ENCODE measurements around the gene CDC42BPB.

The CDC42BPB gene

GRCh38 chr14:102893452-102893851 is 163.9 kb downstream of the CDC42BPB start:
- Histone ChIP-seq H4K20me1 (ENCODE audit: insufficient read depth, low read length) (no peaks in the 10 kb centered on the region), H3K4me2 (ENCODE audit: insufficient read depth, low read length) (no peak overlapping the region), H3K9me3 (ENCODE audit: insufficient read depth, low read length, severe bottlenecking) (no peaks in the 10 kb centered on the region), H3K36me3 (ENCODE audit: insufficient read depth, low read length) (peaks cover 68% of the 10 kb centered on the region), H3K9ac (ENCODE audit: low read depth, low read length) (no peak overlapping the region), H2AFZ (ENCODE audit: low read depth, low read length) (no peak overlapping the region), H3K27me3 (ENCODE audit: insufficient read depth, low read length, poor library complexity) (no peaks in the 10 kb centered on the region), H3K4me1 (ENCODE audit: insufficient read depth, low read length) (no peaks in the 10 kb centered on the region), H3K27ac (ENCODE audit: low read length) (no peak overlapping the region), H3K79me2 (ENCODE audit: insufficient read depth, low read length) (no peaks in the 10 kb centered on the region), H3K4me3 (ENCODE audit: low read depth in 1 of 2, low read length in 2 of 2) (no peak overlapping the region)
- TF ChIP-seq EZH2 (IDR thresholded peaks at IDR 0.05; ENCODE audit: borderline replicate concordance, low read depth, low read length, severe bottlenecking) = no peak
- no peak for TF ChIP-seq CTCF (IDR thresholded peaks at IDR 0.05; ENCODE audit: borderline replicate concordance, extremely low read depth, low read length, poor library complexity, severe bottlenecking)
- ATAC-seq (ENCODE audit: insufficient read depth, low read depth) (no peak), DNase-seq (no peak)

GRCh38 chr14:102892651-102893050 is 164.7 kb downstream of the CDC42BPB start:
- ATAC-seq (ENCODE audit: insufficient read depth, low read depth) (no peak), DNase-seq (no peak)
- H4K20me1 ChIP-seq (ENCODE audit: insufficient read depth, low read length) = no peaks in the 10 kb centered on the region
- H3K4me1 ChIP-seq (ENCODE audit: insufficient read depth, low read length) = no peaks in the 10 kb centered on the region
- no peaks in the 10 kb centered on the region for H3K79me2 ChIP-seq (ENCODE audit: insufficient read depth, low read length)
- no peak overlapping the region for H3K4me3 ChIP-seq (ENCODE audit: low read depth in 1 of 2, low read length in 2 of 2)
- H3K27me3 ChIP-seq (ENCODE audit: insufficient read depth, low read length, poor library complexity) = no peaks in the 10 kb centered on the region
- H2AFZ ChIP-seq (ENCODE audit: low read depth, low read length) = no peak overlapping the region
- peaks cover 71% of the 10 kb centered on the region for H3K36me3 ChIP-seq (ENCODE audit: insufficient read depth, low read length)
- H3K9me3 ChIP-seq (ENCODE audit: insufficient read depth, low read length, severe bottlenecking) = no peaks in the 10 kb centered on the region
- H3K4me2 ChIP-seq (ENCODE audit: insufficient read depth, low read length) = no peak overlapping the region
- no peak overlapping the region for H3K9ac ChIP-seq (ENCODE audit: low read depth, low read length)
- TF ChIP-seq CTCF (IDR thresholded peaks at IDR 0.05; ENCODE audit: borderline replicate concordance, extremely low read depth, low read length, poor library complexity, severe bottlenecking) = no peak
- no peak for TF ChIP-seq EZH2 (IDR thresholded peaks at IDR 0.05; ENCODE audit: borderline replicate concordance, low read depth, low read length, severe bottlenecking)
- no peak overlapping the region for H3K27ac ChIP-seq (ENCODE audit: low read length)

- Histone ChIP-seq H3K36me3 (ENCODE audit: insufficient read depth, low read length) (peaks cover 69% of the 10 kb centered on the region), H3K4me2 (ENCODE audit: insufficient read depth, low read length) (no peak overlapping the region), H4K20me1 (ENCODE audit: insufficient read depth, low read length) (no peaks in the 10 kb centered on the region), H2AFZ (ENCODE audit: low read depth, low read length) (no peak overlapping the region), H3K9ac (ENCODE audit: low read depth, low read length) (no peak overlapping the region), H3K79me2 (ENCODE audit: insufficient read depth, low read length) (no peaks in the 10 kb centered on the region), H3K27ac (ENCODE audit: low read length) (no peak overlapping the region), H3K9me3 (ENCODE audit: insufficient read depth, low read length, severe bottlenecking) (no peaks in the 10 kb centered on the region), H3K27me3 (ENCODE audit: insufficient read depth, low read length, poor library complexity) (no peaks in the 10 kb centered on the region), H3K4me3 (ENCODE audit: low read depth in 1 of 2, low read length in 2 of 2) (no peak overlapping the region), H3K4me1 (ENCODE audit: insufficient read depth, low read length) (no peaks in the 10 kb centered on the region)
- DNase-seq (no peak), ATAC-seq (ENCODE audit: insufficient read depth, low read depth) (no peak)
- TF ChIP-seq EZH2 (IDR thresholded peaks at IDR 0.05; ENCODE audit: borderline replicate concordance, low read depth, low read length, severe bottlenecking) (no peak), CTCF (IDR thresholded peaks at IDR 0.05; ENCODE audit: borderline replicate concordance, extremely low read depth, low read length, poor library complexity, severe bottlenecking) (no peak)
These were observed 165.8 kb downstream of the CDC42BPB start for GRCh38 chr14:102891556-102891955.

- Histone ChIP-seq H3K4me2 (ENCODE audit: insufficient read depth, low read length) (no peak overlapping the region), H3K9me3 (ENCODE audit: insufficient read depth, low read length, severe bottlenecking) (no peaks in the 10 kb centered on the region), H3K27me3 (ENCODE audit: insufficient read depth, low read length, poor library complexity) (no peaks in the 10 kb centered on the region), H3K4me1 (ENCODE audit: insufficient read depth, low read length) (no peaks in the 10 kb centered on the region), H3K4me3 (ENCODE audit: low read depth in 1 of 2, low read length in 2 of 2) (no peak overlapping the region), H3K36me3 (ENCODE audit: insufficient read depth, low read length) (peaks cover 69% of the 10 kb centered on the region), H3K9ac (ENCODE audit: low read depth, low read length) (no peak overlapping the region), H4K20me1 (ENCODE audit: insufficient read depth, low read length) (no peaks in the 10 kb centered on the region), H3K27ac (ENCODE audit: low read length) (no peak overlapping the region), H3K79me2 (ENCODE audit: insufficient read depth, low read length) (no peaks in the 10 kb centered on the region), H2AFZ (ENCODE audit: low read depth, low read length) (no peak overlapping the region)
- DNase-seq = no peak
- ATAC-seq (ENCODE audit: insufficient read depth, low read depth) = no peak
- TF ChIP-seq CTCF (IDR thresholded peaks at IDR 0.05; ENCODE audit: borderline replicate concordance, extremely low read depth, low read length, poor library complexity, severe bottlenecking) (no peak), EZH2 (IDR thresholded peaks at IDR 0.05; ENCODE audit: borderline replicate concordance, low read depth, low read length, severe bottlenecking) (no peak)
These were observed 166.2 kb downstream of the CDC42BPB start for GRCh38 chr14:102891111-102891510.

Measured in DND-41 (cell line).